Kasumi-1 (cell line): ENCODE results near the gene FLNA.
A peak's percentile ranks its signal among the peaks of the same experiment; 100 is the strongest.
"Not testable (repeated sequence)": the region's sequence is repeated elsewhere in the genome, so short reads cannot be mapped to it uniquely, and the experiment has no call there.

ENCODE experiments used
- DNase-seq, 2 experiments: peaks; one replicate each; lab custom pipeline; 2025; lab: John Stamatoyannopoulos, UW

FLNA gene

DNA sequence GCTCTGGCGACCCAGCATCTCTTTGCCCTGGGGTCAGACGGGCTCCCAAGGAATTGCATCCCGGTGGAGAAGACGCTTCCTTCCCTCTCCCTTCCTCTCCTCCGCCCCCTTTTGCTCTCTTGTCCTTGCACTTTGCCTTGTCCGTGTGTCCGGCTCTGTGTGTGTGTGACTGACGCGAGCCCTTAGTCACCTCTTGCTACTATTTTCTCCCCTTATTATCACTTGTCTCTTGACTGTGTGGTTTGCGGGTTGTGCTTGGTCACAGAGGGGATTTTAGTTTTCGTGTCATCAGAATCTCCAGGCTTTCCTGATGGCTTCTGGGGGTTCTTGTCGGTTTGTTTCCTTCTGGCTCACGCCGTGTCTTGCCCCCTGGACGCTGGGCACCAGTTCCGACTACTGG lies 31.4 kb downstream of the FLNA start:
- not testable (repeated sequence) for DNase-seq

DNA sequence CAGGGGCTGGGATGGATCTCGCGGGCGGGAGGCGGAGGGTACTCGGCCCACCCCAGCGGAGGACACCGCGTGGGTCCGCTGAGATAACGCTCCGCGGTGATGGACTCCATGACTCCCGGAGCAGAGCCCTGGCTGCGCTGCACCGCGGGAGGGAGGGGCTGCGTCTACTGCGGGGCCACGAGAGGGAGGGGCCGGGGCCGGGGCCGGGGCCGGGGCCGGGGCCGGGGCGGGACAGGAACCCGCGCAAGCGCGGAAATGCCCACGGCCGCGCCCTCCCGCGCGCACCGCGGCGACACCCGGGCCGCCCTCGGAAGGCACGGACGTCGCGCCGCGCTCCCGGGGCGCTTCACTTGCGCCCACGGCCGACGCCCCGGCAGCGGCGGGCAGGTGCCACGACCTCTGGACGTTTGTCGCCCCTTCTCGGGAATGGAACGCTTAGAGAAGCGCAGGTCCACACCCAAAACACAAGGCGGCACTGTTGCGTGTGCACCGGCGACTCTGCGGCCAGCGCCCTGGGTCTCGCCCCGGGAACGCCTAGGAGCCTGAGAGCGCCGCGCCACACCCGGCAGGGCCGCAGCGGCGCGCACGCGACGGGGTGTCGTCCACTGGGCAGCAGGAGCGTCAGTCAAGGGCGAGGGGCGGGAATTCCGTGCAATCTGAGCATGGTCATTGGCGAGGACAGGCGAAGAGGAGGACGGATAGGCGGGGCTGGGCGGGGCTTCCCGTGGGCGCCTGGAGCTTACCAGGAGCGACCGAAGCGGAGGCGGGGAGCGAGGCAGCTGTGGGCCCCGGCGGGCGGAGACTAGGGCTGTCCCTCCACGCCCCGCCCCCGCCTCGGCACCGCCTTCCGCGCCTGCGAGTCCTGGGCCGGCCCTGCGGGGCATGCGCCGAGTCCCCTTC lies 32.8 kb downstream of the FLNA start:
- DNase-seq: not testable (repeated sequence)

DNA sequence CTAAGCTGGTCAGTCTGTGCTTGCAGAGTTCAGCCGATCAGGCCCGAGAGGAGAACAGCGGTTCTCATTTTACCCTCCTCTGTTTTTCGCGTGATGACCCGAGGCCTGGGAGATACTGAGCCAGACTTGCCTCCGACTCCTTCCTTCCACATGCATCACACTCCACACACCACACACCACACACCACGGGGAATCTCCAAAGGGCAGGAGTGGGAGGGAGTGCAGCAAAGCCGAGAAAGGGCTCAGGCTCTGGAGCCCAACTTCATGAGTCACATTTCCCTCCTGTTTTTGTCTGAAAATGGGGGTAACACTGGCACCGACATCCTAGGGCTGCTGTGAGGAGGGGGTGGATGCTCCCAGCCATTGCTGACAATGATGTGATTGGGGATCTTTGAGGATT lies 39.9 kb downstream of the FLNA start:
- DNase-seq: no peak

DNA sequence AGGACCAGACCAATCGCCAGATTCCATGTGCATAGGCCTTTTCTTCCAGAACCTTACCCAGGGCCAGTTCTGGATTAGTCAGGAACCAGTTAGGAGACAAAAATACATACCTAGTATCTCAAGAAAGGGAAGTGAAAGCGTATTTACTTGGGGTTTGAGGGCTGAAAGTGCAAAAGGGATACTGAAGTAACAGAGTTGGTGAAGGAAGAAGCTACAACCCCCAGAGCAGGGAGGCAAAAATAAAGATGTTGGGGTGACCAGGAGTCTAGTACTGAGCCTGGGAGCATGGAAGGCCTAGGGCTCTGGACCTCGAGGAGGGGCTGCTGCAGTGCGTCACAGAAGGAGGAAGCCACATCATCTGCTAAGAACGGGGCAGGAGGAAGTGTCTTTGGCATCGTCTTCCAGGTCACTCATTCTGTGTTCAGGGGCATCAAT lies 40.6 kb downstream of the FLNA start:
- peak in 1 of 2 experiments; percentile 0 for DNase-seq

DNA sequence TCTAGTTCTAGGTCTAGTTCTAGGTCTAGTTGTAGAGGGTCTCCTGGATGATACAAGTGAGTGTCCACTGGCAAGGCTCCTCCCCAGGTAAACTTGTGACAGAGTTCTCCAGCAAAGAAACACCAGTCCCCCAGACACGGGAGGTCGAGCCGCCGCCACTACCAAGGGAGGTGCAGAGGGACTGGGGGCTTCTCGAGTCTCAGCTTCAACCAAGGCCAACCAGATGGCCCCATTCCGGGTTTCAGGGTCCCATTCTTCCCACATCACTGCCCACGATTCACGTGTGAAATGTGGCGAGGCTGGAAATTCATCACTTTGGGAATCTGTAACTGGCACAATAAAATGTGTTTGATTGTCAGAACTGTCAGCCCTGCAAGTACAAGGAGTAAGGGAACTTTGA lies 41.3 kb downstream of the FLNA start:
- DNase-seq: no peak

DNA sequence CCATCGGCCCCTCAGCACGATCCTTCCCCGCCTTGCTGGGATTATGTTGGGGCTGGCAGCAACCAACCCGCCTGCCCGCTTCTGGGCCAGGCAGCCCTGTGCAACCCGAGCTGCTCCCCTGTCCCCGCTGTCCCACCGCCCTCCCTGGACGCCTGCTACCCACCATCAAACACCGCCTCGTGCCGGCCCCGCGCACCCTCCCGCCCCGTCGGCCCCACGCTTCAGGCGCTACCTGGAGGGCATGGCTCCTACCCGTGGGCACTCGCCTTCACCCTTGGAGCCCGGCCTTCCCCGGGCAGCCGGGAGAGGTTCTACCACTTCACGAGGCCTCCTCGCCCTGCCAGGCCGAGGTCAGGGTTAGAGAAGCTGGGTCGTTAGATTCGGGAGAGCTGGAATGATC lies 41.9 kb downstream of the FLNA start:
- no peak for DNase-seq

DNA sequence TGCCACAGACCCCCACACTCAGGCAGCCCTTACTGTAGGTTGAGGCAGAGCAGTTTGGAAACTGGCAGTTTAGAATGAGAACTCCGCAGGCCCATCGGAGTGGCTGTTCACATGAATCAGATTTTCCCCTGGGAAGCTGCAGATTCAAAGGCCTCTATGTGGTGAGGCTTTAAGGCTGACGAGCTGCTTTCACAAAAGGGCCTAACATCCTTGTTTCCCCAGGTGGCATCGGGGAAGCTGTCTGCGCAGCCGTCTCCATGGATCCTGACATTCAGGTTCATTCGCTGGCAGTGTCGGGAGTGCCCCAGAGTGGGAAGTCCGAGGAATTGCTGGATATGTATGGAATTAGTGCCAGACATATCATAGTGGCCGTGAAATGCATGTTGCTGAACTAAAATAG lies 45.1 kb downstream of the FLNA start:
- no peak for DNase-seq

DNA sequence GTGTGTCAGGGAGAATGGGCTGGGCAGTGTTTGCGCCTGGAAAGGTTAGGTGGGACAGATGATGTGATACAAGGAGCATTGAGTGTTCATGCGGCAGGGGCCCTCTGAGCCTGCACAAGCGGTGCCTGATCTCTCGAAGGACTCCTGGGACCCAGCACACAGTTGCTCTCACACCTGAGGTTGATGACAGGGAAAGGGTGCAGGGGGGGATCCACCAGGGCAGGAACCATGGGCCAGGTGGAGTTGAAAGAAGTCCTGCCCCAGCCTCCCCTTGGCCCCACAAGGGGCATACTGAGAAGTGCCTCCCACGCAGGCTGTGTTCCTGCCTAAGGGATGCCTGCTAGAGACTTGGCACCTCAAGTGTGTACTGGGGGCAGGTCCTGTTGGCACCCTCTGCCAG lies 45.8 kb downstream of the FLNA start:
- no peak for DNase-seq

DNA sequence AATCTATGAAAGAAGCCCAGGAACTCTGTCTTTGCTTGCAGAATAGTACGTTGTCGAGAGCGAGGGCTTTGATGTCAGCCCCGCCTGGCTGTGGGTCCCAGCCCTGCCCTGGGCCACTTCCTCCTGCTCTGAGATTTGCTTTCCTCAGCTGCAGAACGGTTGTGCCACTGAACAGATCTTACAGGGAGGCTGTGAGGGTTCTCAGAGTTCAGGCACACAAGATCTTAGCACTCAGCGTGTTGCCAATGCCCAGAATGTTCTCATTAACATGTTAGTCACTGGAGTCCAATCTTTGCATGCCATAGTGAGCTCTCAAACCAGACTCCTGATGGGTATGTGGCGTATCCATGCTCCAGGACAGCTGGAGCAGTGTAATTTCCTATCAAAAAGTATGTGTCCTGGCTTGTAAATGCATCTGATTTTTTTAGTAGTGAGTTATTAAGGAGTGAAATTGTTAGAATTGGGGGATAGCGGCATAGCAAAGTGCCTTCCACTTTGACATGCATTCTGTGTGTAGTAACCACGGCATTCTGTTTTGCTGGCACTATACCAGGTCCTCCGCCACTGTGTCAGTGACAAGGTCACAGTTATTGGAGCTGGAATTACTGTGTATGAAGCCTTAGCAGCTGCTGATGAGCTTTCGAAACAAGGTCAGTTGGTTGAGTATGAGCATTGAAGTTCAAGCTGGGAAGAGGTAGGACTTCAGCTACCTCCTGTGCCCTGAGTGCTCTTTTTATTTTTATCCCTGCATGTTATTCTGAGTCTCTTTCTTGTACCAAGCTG lies 47.2 kb downstream of the FLNA start:
- DNase-seq: peak in 1 of 2 experiments; percentile 1

DNA sequence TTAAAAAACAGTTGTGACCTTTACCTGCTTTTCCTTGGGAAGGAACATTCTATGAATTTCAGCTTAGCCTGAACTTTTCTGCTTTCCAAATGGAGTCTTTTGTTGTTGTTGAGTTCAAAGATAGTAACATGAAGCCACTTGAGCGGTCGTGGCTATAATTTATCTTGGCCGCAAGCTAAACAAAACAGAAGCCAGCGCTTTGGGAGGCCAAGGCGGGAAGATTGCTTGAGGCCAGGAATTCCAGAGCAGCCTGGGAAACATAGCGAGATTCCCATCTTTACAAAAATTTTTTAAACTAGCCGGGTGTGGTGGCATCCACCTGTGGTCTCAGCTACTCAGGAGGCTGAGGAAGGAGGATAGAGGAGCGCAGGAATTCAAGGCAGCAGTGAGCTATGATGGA lies 48.9 kb downstream of the FLNA start:
- no peak for DNase-seq

DNA sequence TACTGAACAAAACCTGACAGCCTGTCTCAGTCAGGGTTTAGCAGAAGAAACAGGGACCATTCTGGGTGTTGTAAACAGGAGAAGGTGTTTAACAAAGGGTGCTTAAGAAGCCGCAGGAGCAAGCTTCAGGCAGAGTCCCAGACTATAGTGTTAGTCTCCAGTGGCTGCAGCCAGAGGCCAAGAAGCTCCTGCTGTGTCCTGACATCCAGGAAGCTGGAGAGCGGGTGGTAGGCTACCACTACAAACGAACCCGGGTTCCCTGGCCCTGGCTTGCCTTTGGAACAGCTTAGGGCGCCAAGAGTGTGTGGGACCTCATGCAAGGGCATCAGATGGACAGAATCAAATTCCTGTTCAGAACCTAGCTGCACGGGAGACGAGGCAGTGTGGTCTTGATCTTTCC lies 50.9 kb downstream of the FLNA start:
- no peak for DNase-seq

DNA sequence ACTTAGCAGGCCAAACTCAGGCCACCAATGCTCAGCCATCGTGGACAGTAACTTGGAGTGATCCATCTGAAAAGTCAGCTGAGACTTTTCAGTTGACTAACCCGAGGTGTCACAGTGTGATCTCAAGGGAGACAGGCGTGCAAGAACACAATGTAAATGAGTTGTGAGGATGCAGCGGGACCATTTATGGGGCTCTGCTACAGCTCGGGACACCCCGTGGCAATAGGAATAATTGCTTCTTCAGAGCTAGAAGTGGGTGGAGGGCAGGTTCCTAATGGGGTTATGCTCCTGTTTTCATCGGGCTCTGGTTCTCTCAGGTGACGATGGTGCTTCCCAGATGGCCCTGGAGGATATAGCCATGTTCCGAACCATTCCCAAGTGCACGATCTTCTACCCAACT lies 51.5 kb downstream of the FLNA start:
- DNase-seq: no peak

DNA sequence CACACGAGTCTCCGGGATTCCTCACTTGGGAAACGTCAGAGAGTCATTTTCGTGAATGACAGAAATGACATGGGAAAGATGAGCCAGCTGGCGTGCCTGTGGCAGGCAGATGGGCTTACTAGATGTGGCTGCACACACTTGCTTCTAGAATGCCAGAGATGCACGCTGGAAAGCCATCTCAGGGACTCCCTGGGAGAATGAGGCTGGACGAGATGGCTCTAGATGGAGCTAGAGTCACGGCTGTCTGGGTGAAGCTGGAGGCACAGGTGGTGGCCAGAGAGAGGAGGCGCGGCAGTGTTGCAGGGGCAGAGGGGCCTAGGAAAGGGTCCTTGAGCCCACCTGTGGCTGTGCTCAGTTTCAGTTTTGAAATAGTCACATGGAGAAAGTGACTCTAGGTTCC lies 52.8 kb downstream of the FLNA start:
- DNase-seq: no peak

DNA sequence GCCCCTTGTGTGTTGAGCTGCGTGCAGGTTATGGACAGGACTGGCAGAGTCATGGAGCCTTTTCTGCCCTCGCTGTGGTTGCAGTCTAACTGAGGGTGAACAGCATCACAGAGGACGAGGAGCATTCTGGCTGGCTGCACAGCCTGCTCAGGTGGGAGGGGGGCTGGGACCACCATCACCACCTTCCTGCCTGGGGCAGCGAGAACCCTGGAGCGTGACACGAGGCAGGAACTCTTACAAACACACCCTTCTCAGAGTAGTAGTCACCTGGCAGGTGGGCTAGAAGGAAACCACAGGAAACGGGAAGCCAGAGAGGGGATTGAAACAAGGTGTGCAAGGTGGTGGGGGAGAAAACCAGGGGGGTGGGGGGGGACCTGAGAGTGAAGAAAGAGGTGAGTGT lies 53.3 kb downstream of the FLNA start:
- DNase-seq: no peak

DNA sequence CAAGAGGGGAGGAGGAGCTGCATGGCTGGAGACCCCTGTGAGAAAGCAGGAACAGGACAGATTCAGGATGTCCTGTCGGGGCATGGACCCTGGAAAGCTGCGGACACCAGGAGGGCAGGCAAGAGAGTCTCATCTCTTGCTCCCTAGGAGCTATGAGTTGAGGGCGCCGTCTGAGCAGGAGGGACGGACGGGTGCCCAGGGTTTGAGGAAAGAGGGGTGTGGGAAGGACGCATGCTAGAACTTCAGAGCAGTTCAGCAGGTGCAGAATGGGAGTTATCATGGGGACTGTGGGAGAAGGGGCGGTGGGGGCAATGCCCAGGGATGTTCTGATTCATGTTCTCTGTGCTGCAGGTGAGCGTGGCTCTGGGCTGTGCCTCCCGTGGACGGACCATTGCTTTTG lies 54.0 kb downstream of the FLNA start:
- no peak for DNase-seq

DNA sequence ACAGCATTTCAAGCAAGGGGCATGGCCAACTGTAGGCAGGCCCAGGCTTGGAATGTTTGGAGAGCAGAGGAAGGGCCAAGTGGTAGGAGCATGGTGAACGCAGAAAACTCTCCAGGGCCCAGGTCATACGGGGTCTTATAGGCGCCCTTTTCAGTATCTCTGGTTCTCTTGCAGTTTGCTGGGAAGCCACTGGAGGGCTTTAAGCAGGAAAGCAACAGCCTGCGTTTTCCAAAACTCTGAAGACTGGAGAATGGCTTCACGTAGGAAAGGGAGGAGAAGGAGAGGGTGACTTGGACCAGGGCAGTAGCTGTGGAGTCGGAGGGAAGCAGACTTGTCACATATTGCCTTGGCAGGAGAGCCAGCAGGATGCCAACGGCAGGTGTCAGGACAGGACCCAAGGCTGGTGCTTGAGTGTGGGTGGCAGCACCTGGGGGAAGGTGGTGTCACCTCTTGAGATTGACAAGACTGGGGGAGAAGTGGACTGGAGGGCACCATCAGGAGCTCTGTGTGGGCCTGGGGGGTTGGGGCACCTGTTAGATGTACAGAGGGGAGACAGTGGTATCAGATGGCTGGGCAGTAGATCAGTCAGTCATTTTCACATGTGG lies 56.9 kb downstream of the FLNA start:
- peak; percentile 19 to 55 for DNase-seq

DNA sequence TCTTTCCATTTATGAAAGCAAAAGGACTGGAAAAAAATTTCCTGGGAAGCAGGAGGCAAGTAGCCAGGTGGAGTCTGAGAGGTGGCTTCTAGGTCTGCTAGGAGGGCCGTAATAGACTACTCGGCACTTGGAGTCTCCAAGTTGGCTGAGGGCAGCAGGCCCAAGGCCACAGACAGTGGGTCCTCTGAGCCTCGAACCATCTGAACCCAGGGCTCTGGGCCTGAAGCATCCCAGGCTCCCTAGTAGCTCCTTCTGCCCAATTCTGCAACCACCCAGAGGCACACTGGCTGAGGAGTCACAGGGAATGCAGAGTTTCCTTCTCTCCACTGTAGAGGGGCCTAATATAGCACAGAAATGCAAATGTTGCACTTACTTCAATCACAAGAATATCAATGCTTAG lies 59.0 kb downstream of the FLNA start:
- no peak for DNase-seq

DNA sequence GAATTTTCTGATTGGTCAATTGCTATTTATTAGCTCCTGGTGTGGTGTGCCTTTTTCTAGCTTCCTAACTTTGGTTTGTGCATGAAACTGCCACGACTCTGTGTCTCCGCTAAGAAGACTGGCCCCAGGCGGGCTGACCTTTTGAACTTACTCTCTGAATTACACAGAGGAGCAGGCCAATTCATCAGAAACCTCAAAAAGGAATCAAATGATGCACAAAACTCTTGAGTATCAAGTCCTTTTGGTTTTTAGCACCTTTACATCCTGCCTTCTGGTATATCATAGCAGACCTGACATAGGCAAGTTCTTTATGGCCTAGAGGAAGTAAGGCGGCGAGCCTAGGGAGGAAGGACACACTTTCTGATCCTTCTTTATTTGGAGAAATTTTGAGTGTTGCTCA lies 61.3 kb downstream of the FLNA start:
- no peak for DNase-seq

DNA sequence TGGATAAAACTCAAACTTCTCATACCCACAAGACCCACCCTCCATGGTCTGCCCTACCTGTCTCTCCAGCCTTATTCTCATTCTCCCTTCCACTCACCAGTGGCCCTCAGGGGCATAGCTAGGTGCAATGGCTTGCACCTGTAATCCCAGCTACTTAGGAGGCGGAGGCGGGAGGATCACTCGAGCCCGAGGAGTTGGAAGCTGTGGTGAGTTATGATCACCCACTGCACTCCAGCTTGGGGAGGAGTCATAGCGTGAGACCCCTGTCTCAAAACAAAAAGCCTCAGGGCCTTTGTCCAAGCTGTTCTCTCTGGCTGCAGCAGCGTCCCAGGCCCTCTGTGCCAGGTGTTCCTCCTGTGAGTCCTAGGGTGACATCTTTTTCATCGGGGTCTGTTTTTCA lies 62.3 kb downstream of the FLNA start:
- no peak for DNase-seq

DNA sequence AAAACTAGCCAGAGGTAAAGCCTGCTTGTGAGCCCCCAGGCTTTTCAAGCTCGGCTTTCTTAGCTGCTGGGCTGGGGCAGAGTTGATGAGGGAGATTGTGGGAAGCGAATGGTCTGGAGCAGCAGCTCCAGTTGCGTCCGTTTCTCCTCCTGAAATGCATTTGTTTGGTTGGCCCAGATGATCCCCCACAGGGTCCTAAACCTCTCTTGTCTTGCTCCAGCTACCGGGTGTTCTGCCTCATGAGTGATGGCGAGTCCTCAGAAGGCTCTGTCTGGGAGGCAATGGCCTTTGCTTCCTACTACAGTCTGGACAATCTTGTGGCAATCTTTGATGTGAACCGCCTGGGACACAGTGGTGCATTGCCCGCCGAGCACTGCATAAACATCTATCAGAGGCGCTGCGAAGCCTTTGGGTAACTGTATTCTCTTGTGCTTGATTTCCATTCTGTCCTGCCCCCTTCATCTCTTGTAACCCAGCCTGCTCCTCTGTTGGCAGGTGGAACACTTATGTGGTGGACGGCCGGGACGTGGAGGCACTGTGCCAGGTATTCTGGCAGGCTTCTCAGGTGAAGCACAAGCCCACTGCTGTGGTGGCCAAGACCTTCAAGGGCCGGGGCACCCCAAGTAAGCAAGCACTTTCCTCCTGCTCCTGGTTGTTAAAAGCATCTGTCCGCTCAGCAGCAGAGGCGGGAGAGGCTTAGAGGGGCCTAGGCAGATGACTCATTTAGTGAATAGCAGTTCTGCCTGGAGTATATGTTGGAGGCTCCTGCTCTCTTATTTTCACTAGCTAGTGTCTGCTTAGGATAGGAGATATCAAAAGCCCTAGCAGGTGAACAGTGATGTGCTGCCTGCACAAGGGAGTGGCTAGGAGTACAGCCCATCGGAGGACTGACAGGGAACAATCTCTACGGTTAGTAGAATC lies 63.6 kb downstream of the FLNA start:
- DNase-seq: no peak

DNA sequence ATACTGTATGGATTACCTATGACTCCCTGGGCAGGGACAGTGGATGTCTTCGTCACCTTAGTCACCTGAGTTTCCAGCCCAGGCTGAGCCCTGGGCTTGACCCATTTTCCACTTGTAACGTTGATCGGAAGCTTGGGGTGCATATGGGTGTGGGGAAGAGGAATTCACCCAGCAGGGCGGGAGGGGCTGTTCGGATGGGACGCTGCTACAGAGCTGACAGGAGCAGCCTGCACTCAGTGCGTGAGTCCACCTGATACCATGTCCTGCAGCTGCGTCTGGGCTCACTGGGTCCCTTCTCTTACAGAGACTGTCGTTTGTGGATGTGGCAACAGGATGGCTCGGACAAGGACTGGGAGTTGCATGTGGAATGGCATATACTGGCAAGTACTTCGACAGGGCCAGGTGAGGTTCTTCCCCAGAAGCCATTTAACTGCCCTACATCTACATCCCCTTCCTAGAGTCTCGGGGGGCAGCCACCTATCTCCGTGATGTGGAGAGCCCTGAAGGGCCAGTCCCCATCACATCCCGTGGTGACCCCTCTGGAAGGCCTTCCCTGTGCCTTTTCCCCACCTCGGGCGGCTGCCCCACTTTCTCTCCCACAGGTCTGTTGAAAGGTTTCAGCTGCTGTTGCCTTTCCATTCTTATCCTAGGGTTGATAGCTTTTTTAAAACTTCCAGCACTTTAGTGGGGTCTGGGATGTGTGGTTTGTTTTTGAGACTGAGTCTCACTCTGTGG lies 65.2 kb downstream of the FLNA start:
- DNase-seq: no peak
